Transverse colon (tissue), 4 donors: ENCODE results near the gene ATF6. TPM values are rescaled to one million over a fixed set of nuclear protein-coding genes. Genes with fewer than 3 reads are reported as not detected.
A peak's percentile ranks its signal among the peaks of the same experiment; 100 is the strongest.

Source experiments
- DNase-seq: peaks from one replicate; pipeline ENCODE4 v3.0.0-alpha.2; 2019
- H3K27ac ChIP-seq, 4 donors: fragments of 200-600 bp; sonication (generic); 2 replicates each; pipeline ENCODE4 v1.5.1; 2016 to 2018; ENCODE audit warnings: inconsistent platforms in 4 of 4
- H3K27me3 ChIP-seq: fragments of 200-600 bp; sonication (generic); 2 replicates; pipeline ENCODE4 v1.5.1; 2017; ENCODE audit warnings: inconsistent platforms
- H3K36me3 ChIP-seq, 4 donors: fragments of 200-600 bp; sonication (generic); 2 replicates each; pipeline ENCODE4 v1.5.1; 2017 to 2019; ENCODE audit warnings: inconsistent platforms in 4 of 4
- H3K4me1 ChIP-seq, 4 donors: fragments of 200-600 bp; sonication (generic); 2 replicates each; pipeline ENCODE4 v1.5.1; 2017 to 2020; ENCODE audit warnings: inconsistent platforms in 4 of 4
- H3K4me3 ChIP-seq, 4 donors: fragments of 200-600 bp; sonication (generic); 1 replicate in 1 of 4; 2 replicates in 3 of 4; pipeline versions ENCODE4 v1.5.1 to v1.6.1; 2017 to 2019; ENCODE audit warnings: inconsistent platforms in 4 of 4
- H3K9me3 ChIP-seq, 2 donors: fragments of 200-600 bp; sonication (generic); 2 replicates each; pipeline ENCODE4 v1.5.1; 2017 to 2019; ENCODE audit warnings: inconsistent platforms in 2 of 2
- CTCF ChIP-seq, 5 experiments: fragments of 200-600 bp in 3 of 5; fragments of 450-650 bp in 2 of 5; sonication (generic) in 3 of 5; IDR thresholded peaks; 1 replicate in 2 of 5; 2 replicates in 3 of 5; pipeline ENCODE4 v1.5.1; 2016 to 2017; ENCODE audit warnings: antibody characterized with exemption in 5 of 5, inconsistent platforms in 3 of 5, mild to moderate bottlenecking in 2 of 5, moderate library complexity in 1 of 5
- EP300 ChIP-seq: sonication (generic); formaldehyde crosslinking; IDR thresholded peaks from one replicate; pipeline ENCODE4 v1.6.1; 2017; ENCODE audit warnings: antibody characterized with exemption, low read depth
- POLR2A ChIP-seq: fragments of 450-650 bp; IDR thresholded peaks from one replicate; pipeline ENCODE4 v1.6.1; 2016; ENCODE audit warnings: antibody characterized with exemption, mild to moderate bottlenecking, moderate library complexity
- POLR2AphosphoS5 ChIP-seq, 3 donors: sonication (generic); formaldehyde crosslinking; IDR thresholded peaks; one replicate each; pipeline ENCODE4 v1.6.1; 2016; ENCODE audit warnings: antibody characterized with exemption in 3 of 3
- WGBS, 2 donors: methylation state at CpG; one replicate each; pipeline ENCODE4 v1.1.5; 2018; ENCODE audit warnings: low coverage in 1 of 2; 5-methylcytosine and 5-hydroxymethylcytosine counted together
- in situ Hi-C, 4 donors: fragments of 200-750 bp; cut with MboI; loops; one replicate each; pipeline versions ENCODE4 v1.15.0 to v1.15.1; 2017; ENCODE audit warnings: low sequenced_read_pairs in 3 of 4, low pct_ligation_motif_present in 1 of 4, low pct_unique_long_range_greater_than_20kb in 1 of 4
- intact Hi-C: fragments of 100-400 bp; cut with DNase I; formaldehyde crosslinking; loops from one replicate; pipeline ENCODE4 v1.15.1; 2023; ENCODE audit warnings: low total_unique reads
- small RNA-seq, 4 donors: library from RNA; depleted of rRNA; stranded (forward); fragments of <200 nt; gene quantifications; one replicate each; pipeline ENCODE3, GENCODE V24; 2016
- total RNA-seq, 4 donors: library from RNA; depleted of rRNA; stranded (reverse); fragments of >200 nt; gene quantifications; one replicate each; pipeline ENCODE4 v1.1.0, GENCODE V29; 2016

Gene ATF6
- total RNA-seq, 4 donors from 2014 or later = 10.8 to 45.8 (median 23.0) TPM

GRCh38 chr1:162009501-162010174 is 243.5 kb downstream of the ATF6 start:
- in situ Hi-C loops (no loop called here), intact Hi-C loops (loop anchor here (10.0 kb wide), 1 partner anchor 665 kb away; no protein-coding TSS in a partner anchor)
- no peak overlapping the region for H3K4me3 ChIP-seq
- H3K36me3 ChIP-seq = no peaks in the 10 kb centered on the region
- 67% methylated on average over 9 of the region's 9 CpGs; no CpG with 5 or more reads in 1 of the 2 donors for WGBS, 2 donors
- H3K27me3 ChIP-seq = no peaks in the 10 kb centered on the region
- H3K27ac ChIP-seq = no peak overlapping the region
- DNase-seq = no peak
- H3K9me3 ChIP-seq = no peaks in the 10 kb centered on the region
- TF ChIP-seq EP300 (no peak), POLR2A (no peak), CTCF (IDR thresholded peaks at IDR 0.05) (no peak), POLR2AphosphoS5 (IDR thresholded peaks at IDR 0.05) (no peak)
- H3K4me1 ChIP-seq = no peaks in the 10 kb centered on the region

- in situ Hi-C loops (no loop called here), intact Hi-C loops (loop anchor here (10.0 kb wide), 1 partner anchor 665 kb away; no protein-coding TSS in a partner anchor)
- H3K4me1 ChIP-seq = no peaks in the 10 kb centered on the region
- no peaks in the 10 kb centered on the region for H3K9me3 ChIP-seq
- H3K27ac ChIP-seq = no peak overlapping the region
- no peaks in the 10 kb centered on the region for H3K27me3 ChIP-seq
- TF ChIP-seq EP300 (no peak), POLR2AphosphoS5 (IDR thresholded peaks at IDR 0.05) (no peak), POLR2A (no peak), CTCF (IDR thresholded peaks at IDR 0.05) (no peak)
- no peaks in the 10 kb centered on the region for H3K36me3 ChIP-seq
- WGBS, 2 donors = 88% methylated on average over 3 of the region's 3 CpGs; no CpG with 5 or more reads in 1 of the 2 donors
- DNase-seq = no peak
- no peak overlapping the region for H3K4me3 ChIP-seq
Observed at GRCh38 chr1:162010175-162010506, 244.0 kb downstream of the ATF6 start.

- Histone ChIP-seq H3K36me3 (no peaks in the 10 kb centered on the region), H3K4me3 (no peak overlapping the region), H3K4me1 (no peaks in the 10 kb centered on the region), H3K27me3 (no peaks in the 10 kb centered on the region), H3K27ac (peak overlapping the region in 1 of 4 donors; percentile 5), H3K9me3 (no peaks in the 10 kb centered on the region)
- peak; percentile 69 to 80 (median 79) for TF ChIP-seq POLR2AphosphoS5 (IDR thresholded peaks at IDR 0.05)
- TF ChIP-seq POLR2A = no peak
- 70% methylated on average over 8 of the region's 9 CpGs; no CpG with 5 or more reads in 1 of the 2 donors for WGBS, 2 donors
- DNase-seq = no peak
- intact Hi-C loops (loop anchor here (10.0 kb wide), 1 partner anchor 667 kb away; no protein-coding TSS in a partner anchor), in situ Hi-C loops (no loop called here)
Observed at GRCh38 chr1:162011337-162012012, 245.4 kb downstream of the ATF6 start.

GRCh38 chr1:162013289-162013688 is 247.2 kb downstream of the ATF6 start:
- Histone ChIP-seq H3K27me3 (peaks cover 6% of the 10 kb centered on the region), H3K27ac (no peak overlapping the region), H3K4me1 (no peaks in the 10 kb centered on the region), H3K36me3 (no peaks in the 10 kb centered on the region), H3K4me3 (no peak overlapping the region), H3K9me3 (no peaks in the 10 kb centered on the region)
- in situ Hi-C loops = no loop called here
- intact Hi-C loops = loop anchor here (10.0 kb wide), 1 partner anchor 668 kb away; no protein-coding TSS in a partner anchor
- no peak for DNase-seq
- TF ChIP-seq EP300 (no peak), POLR2AphosphoS5 (IDR thresholded peaks at IDR 0.05) (no peak), POLR2A (no peak), CTCF (IDR thresholded peaks at IDR 0.05) (no peak)

Small RNAs within 50 kb of the gene (small RNA-seq; reads per million reads assigned to genes)
- 0 reads per million in 4 donors for gene RN7SL466P

Other genes starting within 250 kb of the ATF6 start
- 1 to 10 TPM in 2 of 4 donors, under 1 TPM in 1, not detected in 1; 0.82 to 2.2 (median 1.6) TPM for gene HSPA6, start 241.8 kb upstream of the ATF6 start, total RNA-seq
- 10 to 100 TPM in 1 of 4 donors, 1 to 10 TPM in 2, under 1 TPM in 1; 0.75 to 21.7 (median 5.3) TPM for gene FCGR3A, start 216.5 kb upstream of the ATF6 start, total RNA-seq
- 1 to 10 TPM in 1 of 4 donors, not detected in 3; 2.0 TPM for gene FCGR3B, start 135.1 kb upstream of the ATF6 start, total RNA-seq
- 10 to 100 TPM in 3 of 4 donors, not detected in 1; 12.4 to 17.6 (median 12.7) TPM for gene FCGR2B, start 103.2 kb upstream of the ATF6 start, total RNA-seq
- 10 to 100 TPM in 1 of 4 donors, 1 to 10 TPM in 1, under 1 TPM in 1, not detected in 1; 0.41 to 13.1 (median 7.0) TPM for gene FCRLA, start 59.1 kb upstream of the ATF6 start, total RNA-seq
- gene FCRLB, start 44.8 kb upstream of the ATF6 start, total RNA-seq = under 1 TPM in 1 of 4 donors, not detected in 3; 0.64 TPM
- 10 to 100 TPM in 3 of 4 donors, not detected in 1; 26.2 to 62.5 (median 28.4) TPM for gene DUSP12, start 16.5 kb upstream of the ATF6 start, total RNA-seq